WTC11 (cell line): ENCODE data around the gene AMIGO3. TPM values are rescaled to one million over a fixed set of nuclear protein-coding genes. Genes with fewer than 3 reads are reported as not detected.
A peak's percentile ranks its signal among the peaks of the same experiment; 100 is the strongest.

Experiments used
- CDX4 ChIP-seq: fragments of 250-450 bp; sonication (Bioruptor Pico); IDR thresholded peaks from 2 replicates; pipeline ENCODE4 v1.9.0; 2021; ENCODE audit warnings: moderate library complexity, mild to moderate bottlenecking, inconsistent platforms, borderline replicate concordance
- CTCF ChIP-seq: fragments of 200-600 bp; IDR thresholded peaks from 2 replicates; pipeline ENCODE4 v1.8.0; 2022; ENCODE audit warnings: antibody characterized with exemption
- ETV6 ChIP-seq: sonication (generic); formaldehyde crosslinking; IDR thresholded peaks from 2 replicates; pipeline ENCODE4 v1.8.1; 2022; ENCODE audit warnings: mild to moderate bottlenecking, missing genetic modification reagents
- FOXP1 ChIP-seq: sonication (generic); formaldehyde crosslinking; IDR thresholded peaks from 2 replicates; pipeline ENCODE4 v1.8.0; 2022; ENCODE audit warnings: missing genetic modification reagents, mild to moderate bottlenecking, moderate library complexity, borderline replicate concordance
- FOXP4 ChIP-seq: sonication (generic); formaldehyde crosslinking; IDR thresholded peaks from 2 replicates; pipeline ENCODE4 v1.8.0; 2022; ENCODE audit warnings: mild to moderate bottlenecking, missing genetic modification reagents
- GTF2I ChIP-seq: fragments of 250-450 bp; sonication (Bioruptor Pico); conservative IDR thresholded peaks from 2 replicates; pipeline ENCODE4 v1.4.0; 2021; ENCODE audit warnings: mild to moderate bottlenecking
- MYBL2 ChIP-seq: sonication (generic); formaldehyde crosslinking; IDR thresholded peaks from 2 replicates; pipeline ENCODE4 v1.8.1; 2023; ENCODE audit warnings: mild to moderate bottlenecking, moderate library complexity, missing genetic modification reagents
- NR2C2 ChIP-seq: sonication (generic); formaldehyde crosslinking; IDR thresholded peaks from 2 replicates; pipeline ENCODE4 v1.8.0; 2022; ENCODE audit warnings: mild to moderate bottlenecking, missing genetic modification reagents
- NR3C1 ChIP-seq: sonication (generic); formaldehyde crosslinking; conservative IDR thresholded peaks from 2 replicates; pipeline ENCODE4 v1.8.1; 2023; ENCODE audit warnings: low read depth, mild to moderate bottlenecking, missing genetic modification reagents
- OVOL2 ChIP-seq: fragments of 250-450 bp; sonication (Bioruptor Pico); IDR thresholded peaks from 2 replicates; pipeline ENCODE4 v1.9.0; 2021; ENCODE audit warnings: mild to moderate bottlenecking, borderline replicate concordance
- PRRX2 ChIP-seq: fragments of 250-450 bp; sonication (Bioruptor Pico); IDR thresholded peaks from 2 replicates; pipeline ENCODE4 v1.8.0; 2021; ENCODE audit warnings: mild to moderate bottlenecking
- RORB ChIP-seq: fragments of 250-450 bp; sonication (Bioruptor Pico); IDR thresholded peaks from 2 replicates; pipeline ENCODE4 v1.9.0; 2021; ENCODE audit warnings: mild to moderate bottlenecking
- SP1 ChIP-seq: sonication (generic); formaldehyde crosslinking; conservative IDR thresholded peaks from 2 replicates; pipeline ENCODE4 v1.8.1; 2022; ENCODE audit warnings: missing genetic modification reagents
- TEAD1 ChIP-seq: sonication (generic); formaldehyde crosslinking; IDR thresholded peaks from 2 replicates; pipeline ENCODE4 v1.8.0; 2022; ENCODE audit warnings: mild to moderate bottlenecking, missing genetic modification reagents
- TP53 ChIP-seq: sonication (generic); formaldehyde crosslinking; IDR thresholded peaks from 2 replicates; pipeline ENCODE4 v1.8.1; 2023; ENCODE audit warnings: mild to moderate bottlenecking, missing genetic modification reagents
- ZNF512 ChIP-seq: sonication (generic); formaldehyde crosslinking; IDR thresholded peaks from 2 replicates; pipeline ENCODE4 v1.8.1; 2022; ENCODE audit warnings: missing genetic modification reagents, borderline replicate concordance
- total RNA-seq: library from RNA; stranded (reverse); gene quantifications from 3 replicates; pipeline ENCODE4 v1.2.3, GENCODE V29; 2021
- TF ChIP-seq, protein P1 (sequence below): sonication (generic); formaldehyde crosslinking; IDR thresholded peaks from 2 replicates; pipeline ENCODE4 v1.8.1; 2023; ENCODE audit warnings: mild to moderate bottlenecking, missing genetic modification reagents, borderline replicate concordance
- TF ChIP-seq, protein P2 (sequence below): sonication (generic); formaldehyde crosslinking; IDR thresholded peaks from 2 replicates; pipeline ENCODE4 v1.8.0; 2022; ENCODE audit warnings: missing genetic modification reagents
- TF ChIP-seq, protein P3 (sequence below): fragments of 250-450 bp; sonication (Bioruptor Pico); IDR thresholded peaks from 2 replicates; pipeline ENCODE4 v1.9.0; 2021; ENCODE audit warnings: mild to moderate bottlenecking

Gene AMIGO3
- total RNA-seq, 1 experiment from 2014 or later, result 3.9 TPM

- 0 out of 2 replicates have a peak, but pooled peaks have one; percentile 46 for TF ChIP-seq CTCF
- TF ChIP-seq FOXP1 (CRISPR knock-in tag), result peak; percentile 85
- peak; percentile 95 for TF ChIP-seq NR3C1 (CRISPR knock-in tag)
- TF ChIP-seq TP53 (CRISPR knock-in tag), result peak; percentile 73
- no peak for TF ChIP-seq CDX4 (CRISPR knock-in tag)
- TF ChIP-seq FOXP4 (CRISPR knock-in tag), result no peak
- no peak; the same call in 1 of the 2 replicates for TF ChIP-seq MYBL2 (CRISPR knock-in tag)
- TF ChIP-seq NR2C2 (CRISPR knock-in tag), result peak; percentile 18; the same call in 1 of the 2 replicates
- no peak for TF ChIP-seq GTF2I
- TF ChIP-seq SP1 (CRISPR knock-in tag), result peak; percentile 59
- TF ChIP-seq, protein P1, sequence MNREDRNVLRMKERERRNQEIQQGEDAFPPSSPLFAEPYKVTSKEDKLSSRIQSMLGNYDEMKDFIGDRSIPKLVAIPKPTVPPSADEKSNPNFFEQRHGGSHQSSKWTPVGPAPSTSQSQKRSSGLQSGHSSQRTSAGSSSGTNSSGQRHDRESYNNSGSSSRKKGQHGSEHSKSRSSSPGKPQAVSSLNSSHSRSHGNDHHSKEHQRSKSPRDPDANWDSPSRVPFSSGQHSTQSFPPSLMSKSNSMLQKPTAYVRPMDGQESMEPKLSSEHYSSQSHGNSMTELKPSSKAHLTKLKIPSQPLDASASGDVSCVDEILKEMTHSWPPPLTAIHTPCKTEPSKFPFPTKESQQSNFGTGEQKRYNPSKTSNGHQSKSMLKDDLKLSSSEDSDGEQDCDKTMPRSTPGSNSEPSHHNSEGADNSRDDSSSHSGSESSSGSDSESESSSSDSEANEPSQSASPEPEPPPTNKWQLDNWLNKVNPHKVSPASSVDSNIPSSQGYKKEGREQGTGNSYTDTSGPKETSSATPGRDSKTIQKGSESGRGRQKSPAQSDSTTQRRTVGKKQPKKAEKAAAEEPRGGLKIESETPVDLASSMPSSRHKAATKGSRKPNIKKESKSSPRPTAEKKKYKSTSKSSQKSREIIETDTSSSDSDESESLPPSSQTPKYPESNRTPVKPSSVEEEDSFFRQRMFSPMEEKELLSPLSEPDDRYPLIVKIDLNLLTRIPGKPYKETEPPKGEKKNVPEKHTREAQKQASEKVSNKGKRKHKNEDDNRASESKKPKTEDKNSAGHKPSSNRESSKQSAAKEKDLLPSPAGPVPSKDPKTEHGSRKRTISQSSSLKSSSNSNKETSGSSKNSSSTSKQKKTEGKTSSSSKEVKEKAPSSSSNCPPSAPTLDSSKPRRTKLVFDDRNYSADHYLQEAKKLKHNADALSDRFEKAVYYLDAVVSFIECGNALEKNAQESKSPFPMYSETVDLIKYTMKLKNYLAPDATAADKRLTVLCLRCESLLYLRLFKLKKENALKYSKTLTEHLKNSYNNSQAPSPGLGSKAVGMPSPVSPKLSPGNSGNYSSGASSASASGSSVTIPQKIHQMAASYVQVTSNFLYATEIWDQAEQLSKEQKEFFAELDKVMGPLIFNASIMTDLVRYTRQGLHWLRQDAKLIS, result peak; percentile 53; the same call in 1 of the 2 replicates
- no peak for TF ChIP-seq RORB (CRISPR knock-in tag)
- TF ChIP-seq OVOL2 (CRISPR knock-in tag), result peak; percentile 38; the same call in 1 of the 2 replicates
- TF ChIP-seq ETV6 (CRISPR knock-in tag), result peak; percentile 60; the same call in 1 of the 2 replicates
- TF ChIP-seq, protein P2, sequence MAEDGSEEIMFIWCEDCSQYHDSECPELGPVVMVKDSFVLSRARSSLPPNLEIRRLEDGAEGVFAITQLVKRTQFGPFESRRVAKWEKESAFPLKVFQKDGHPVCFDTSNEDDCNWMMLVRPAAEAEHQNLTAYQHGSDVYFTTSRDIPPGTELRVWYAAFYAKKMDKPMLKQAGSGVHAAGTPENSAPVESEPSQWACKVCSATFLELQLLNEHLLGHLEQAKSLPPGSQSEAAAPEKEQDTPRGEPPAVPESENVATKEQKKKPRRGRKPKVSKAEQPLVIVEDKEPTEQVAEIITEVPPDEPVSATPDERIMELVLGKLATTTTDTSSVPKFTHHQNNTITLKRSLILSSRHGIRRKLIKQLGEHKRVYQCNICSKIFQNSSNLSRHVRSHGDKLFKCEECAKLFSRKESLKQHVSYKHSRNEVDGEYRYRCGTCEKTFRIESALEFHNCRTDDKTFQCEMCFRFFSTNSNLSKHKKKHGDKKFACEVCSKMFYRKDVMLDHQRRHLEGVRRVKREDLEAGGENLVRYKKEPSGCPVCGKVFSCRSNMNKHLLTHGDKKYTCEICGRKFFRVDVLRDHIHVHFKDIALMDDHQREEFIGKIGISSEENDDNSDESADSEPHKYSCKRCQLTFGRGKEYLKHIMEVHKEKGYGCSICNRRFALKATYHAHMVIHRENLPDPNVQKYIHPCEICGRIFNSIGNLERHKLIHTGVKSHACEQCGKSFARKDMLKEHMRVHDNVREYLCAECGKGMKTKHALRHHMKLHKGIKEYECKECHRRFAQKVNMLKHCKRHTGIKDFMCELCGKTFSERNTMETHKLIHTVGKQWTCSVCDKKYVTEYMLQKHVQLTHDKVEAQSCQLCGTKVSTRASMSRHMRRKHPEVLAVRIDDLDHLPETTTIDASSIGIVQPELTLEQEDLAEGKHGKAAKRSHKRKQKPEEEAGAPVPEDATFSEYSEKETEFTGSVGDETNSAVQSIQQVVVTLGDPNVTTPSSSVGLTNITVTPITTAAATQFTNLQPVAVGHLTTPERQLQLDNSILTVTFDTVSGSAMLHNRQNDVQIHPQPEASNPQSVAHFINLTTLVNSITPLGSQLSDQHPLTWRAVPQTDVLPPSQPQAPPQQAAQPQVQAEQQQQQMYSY (CRISPR knock-in tag), result 0 out of 2 replicates have a peak, but pooled peaks have one; percentile 6
- peak; percentile 62; the same call in 1 of the 2 replicates for TF ChIP-seq PRRX2 (CRISPR knock-in tag)
- no peak for TF ChIP-seq ZNF512 (CRISPR knock-in tag)
- TF ChIP-seq, protein P3, sequence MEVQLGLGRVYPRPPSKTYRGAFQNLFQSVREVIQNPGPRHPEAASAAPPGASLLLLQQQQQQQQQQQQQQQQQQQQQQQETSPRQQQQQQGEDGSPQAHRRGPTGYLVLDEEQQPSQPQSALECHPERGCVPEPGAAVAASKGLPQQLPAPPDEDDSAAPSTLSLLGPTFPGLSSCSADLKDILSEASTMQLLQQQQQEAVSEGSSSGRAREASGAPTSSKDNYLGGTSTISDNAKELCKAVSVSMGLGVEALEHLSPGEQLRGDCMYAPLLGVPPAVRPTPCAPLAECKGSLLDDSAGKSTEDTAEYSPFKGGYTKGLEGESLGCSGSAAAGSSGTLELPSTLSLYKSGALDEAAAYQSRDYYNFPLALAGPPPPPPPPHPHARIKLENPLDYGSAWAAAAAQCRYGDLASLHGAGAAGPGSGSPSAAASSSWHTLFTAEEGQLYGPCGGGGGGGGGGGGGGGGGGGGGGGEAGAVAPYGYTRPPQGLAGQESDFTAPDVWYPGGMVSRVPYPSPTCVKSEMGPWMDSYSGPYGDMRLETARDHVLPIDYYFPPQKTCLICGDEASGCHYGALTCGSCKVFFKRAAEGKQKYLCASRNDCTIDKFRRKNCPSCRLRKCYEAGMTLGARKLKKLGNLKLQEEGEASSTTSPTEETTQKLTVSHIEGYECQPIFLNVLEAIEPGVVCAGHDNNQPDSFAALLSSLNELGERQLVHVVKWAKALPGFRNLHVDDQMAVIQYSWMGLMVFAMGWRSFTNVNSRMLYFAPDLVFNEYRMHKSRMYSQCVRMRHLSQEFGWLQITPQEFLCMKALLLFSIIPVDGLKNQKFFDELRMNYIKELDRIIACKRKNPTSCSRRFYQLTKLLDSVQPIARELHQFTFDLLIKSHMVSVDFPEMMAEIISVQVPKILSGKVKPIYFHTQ, result no peak
- no peak; the same call in 1 of the 2 replicates for TF ChIP-seq TEAD1 (CRISPR knock-in tag)
Observed at GRCh38 chr3:49719214-49719884, at the start of gene AMIGO3 (continued).
